BJ (cell line): ENCODE results near the gene IKZF3. TPM values are rescaled to one million over a fixed set of nuclear protein-coding genes. Genes with fewer than 3 reads are reported as not detected.
"Not testable (repeated sequence)": the region's sequence is repeated elsewhere in the genome, so short reads cannot be mapped to it uniquely, and the experiment has no call there.

Source experiments
- CTCF ChIA-PET: fragments of 350-600 bp; formaldehyde crosslinking; extraction: SDS; loops from one replicate; lab custom pipeline; 2021; ENCODE audit warnings: antibody characterized with exemption, inconsistent platforms; lab: Yijun Ruan, JAX
- POLR2A ChIA-PET: fragments of 300-600 bp; sonication (Branson Sonifier 250); formaldehyde crosslinking; extraction: SDS; loops from one replicate; lab custom pipeline; 2021; ENCODE audit warnings: antibody characterized with exemption; lab: Charles Lee
- DNase-seq: peaks from one replicate; pipeline ENCODE4 v3.0.0-alpha.2; 2011; ENCODE audit warnings: low read depth
- H3K27me3 ChIP-seq: 2 replicates; pipeline ENCODE4 v1.6.0; 2011; ENCODE audit warnings: low read length; ENCODE audit not compliant: control insufficient read depth, insufficient read depth
- H3K36me3 ChIP-seq: 2 replicates; pipeline ENCODE4 v1.5.1; 2011; ENCODE audit warnings: low read length; ENCODE audit not compliant: control insufficient read depth, insufficient read depth
- H3K4me3 ChIP-seq: 2 replicates; pipeline ENCODE4 v1.5.1; 2011; ENCODE audit warnings: low read depth, mild to moderate bottlenecking, control low read depth, low read length
- CTCF ChIP-seq: IDR thresholded peaks from 2 replicates; pipeline ENCODE4 v1.5.1; 2011; ENCODE audit warnings: low read depth, mild to moderate bottlenecking, control low read depth, inconsistent platforms, low read length, moderate library complexity; ENCODE audit not compliant: insufficient read depth
- polyA plus RNA-seq: library from polyadenylated mRNA; depleted of rRNA; stranded (reverse); fragments of >200 nt; gene quantifications from 2 replicates; pipeline ENCODE4 v1.2.3, GENCODE V29; 2011

Gene IKZF3
- polyA plus RNA-seq, 1 experiment: not detected

GRCh38 chr17:39867084-39867879 is 3.2 kb upstream of the IKZF3 start:
- ChIA-PET CTCF (no interaction called here), POLR2A (no interaction called here)

GRCh38 chr17:39866013-39866730 is 2.1 kb upstream of the IKZF3 start:
- CTCF ChIA-PET: interaction anchor here (0.6 to 1.2 kb wide), 2 partner anchors 17 to 114 kb away, joined by 3 read pairs; no protein-coding TSS in a partner anchor

More at GRCh38 chr17:39867084-39867879, 3.2 kb upstream of the IKZF3 start:
- TF ChIP-seq CTCF: no peak
- no peak for DNase-seq
- no peak overlapping the region for H3K4me3 ChIP-seq
- H3K36me3 ChIP-seq: no peaks in the 10 kb centered on the region
- H3K27me3 ChIP-seq: peaks cover 30% of the 10 kb centered on the region

GRCh38 chr17:39863244-39863917 is 731 bp downstream of the IKZF3 start:
- no peak for TF ChIP-seq CTCF
- ChIA-PET CTCF (no interaction called here), POLR2A (no interaction called here)

More at GRCh38 chr17:39866013-39866730, 2.1 kb upstream of the IKZF3 start:
- H3K4me3 ChIP-seq: no peak overlapping the region
- no peak for TF ChIP-seq CTCF
- POLR2A ChIA-PET: no interaction called here
- H3K36me3 ChIP-seq: no peaks in the 10 kb centered on the region
- DNase-seq: no peak
- H3K27me3 ChIP-seq: peaks cover 33% of the 10 kb centered on the region

GRCh38 chr17:39861235-39861634 is 2.9 kb downstream of the IKZF3 start:
- ChIA-PET POLR2A (interaction anchor here (0.5 kb wide), 1 partner anchor 208 kb away, joined by 3 read pairs; no protein-coding TSS in a partner anchor), CTCF (no interaction called here)
- TF ChIP-seq CTCF: no peak
- H3K36me3 ChIP-seq: no peaks in the 10 kb centered on the region
- no peak for DNase-seq
- no peak overlapping the region for H3K4me3 ChIP-seq
- peaks cover 21% of the 10 kb centered on the region for H3K27me3 ChIP-seq

More at GRCh38 chr17:39863244-39863917, 731 bp downstream of the IKZF3 start:
- Histone ChIP-seq H3K36me3 (no peaks in the 10 kb centered on the region), H3K4me3 (no peak overlapping the region), H3K27me3 (peaks cover 34% of the 10 kb centered on the region)
- no peak for DNase-seq

- H3K36me3 ChIP-seq, DNase-seq, POLR2A ChIA-PET, H3K4me3 ChIP-seq, H3K27me3 ChIP-seq: not testable (repeated sequence)
- CTCF ChIA-PET: interaction anchor here (1.1 kb wide), 1 partner anchor 15 kb away, joined by 3 read pairs; no protein-coding TSS in a partner anchor
Measured at GRCh38 chr17:39855911-39856649, 8.0 kb downstream of the IKZF3 start.
